A549 (cell line): ENCODE results near the gene RAP1B.

Experiments
- BHLHE40 ChIP-seq: IDR thresholded peaks from 2 replicates; pipeline ENCODE4 v1.6.1; 2012; ENCODE audit warnings: low read depth, low read length, inconsistent platforms
- RAD21 ChIP-seq, 2 experiments: fragments of >200 bp in 1 of 2; sonication (Bioruptor Twin) in 1 of 2; formaldehyde crosslinking in 1 of 2; IDR thresholded peaks in 1 of 2; conservative IDR thresholded peaks in 1 of 2; 2 replicates in 1 of 2; 3 replicates in 1 of 2; pipeline ENCODE4 v1.6.1; 2012 to 2018; ENCODE audit warnings: inconsistent platforms in 1 of 2
- RFX5 ChIP-seq: fragments of 450-650 bp; IDR thresholded peaks from 2 replicates; pipeline ENCODE4 v1.7.1; 2014; ENCODE audit warnings: antibody characterized with exemption, mild to moderate bottlenecking, moderate library complexity
- TF ChIP-seq, protein P1 (sequence below): fragments of >200 bp; sonication (Bioruptor Twin); formaldehyde crosslinking; IDR thresholded peaks from 3 replicates; pipeline ENCODE4 v1.5.1; 2016

DNA sequence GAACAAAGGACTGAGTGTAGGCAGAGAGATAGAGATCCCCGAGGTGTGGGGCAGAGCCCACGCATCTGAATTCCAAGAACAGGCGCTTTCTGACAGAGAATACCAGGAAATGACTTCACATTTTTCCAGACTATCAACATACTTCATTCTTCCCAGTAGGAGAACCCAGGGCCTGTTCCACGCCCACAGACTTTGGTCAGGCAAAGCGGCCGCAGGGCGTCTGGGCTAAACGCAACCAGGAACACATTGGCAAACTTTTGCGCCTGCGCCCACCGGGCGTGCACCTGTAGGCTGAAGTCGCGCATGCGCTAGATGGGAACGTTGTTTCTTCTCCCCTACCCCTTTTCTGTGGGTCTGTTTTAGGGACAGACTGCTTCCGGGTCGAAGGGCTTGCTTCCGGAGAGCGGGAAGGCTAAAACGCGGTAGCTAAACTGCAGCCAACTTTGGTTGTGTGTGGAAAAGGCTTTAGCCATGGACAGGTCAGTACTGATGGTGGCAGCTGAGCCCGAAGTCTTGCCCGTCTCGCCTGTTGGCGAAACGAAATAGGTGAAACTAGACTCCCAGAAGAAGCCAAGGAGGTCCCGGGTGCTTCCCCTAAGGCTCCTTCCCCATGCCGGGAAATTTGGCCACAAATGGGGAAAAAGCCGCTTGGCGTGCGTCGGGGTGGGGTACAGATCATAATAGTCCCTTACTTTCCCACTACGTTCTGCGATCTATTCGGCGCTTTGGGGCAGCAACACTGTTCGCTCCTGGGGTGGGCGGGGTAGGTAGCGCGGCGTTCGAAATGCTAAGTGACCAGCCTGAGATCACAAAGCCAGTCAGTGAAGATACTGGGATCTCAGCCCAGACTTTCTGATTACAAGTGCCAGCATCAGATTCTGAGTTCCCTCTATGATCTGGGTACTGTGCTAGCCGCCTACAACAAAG, 76.2 kb downstream of the RAP1B start, which contains the start of gene NUP107:
- no peak for TF ChIP-seq BHLHE40
- no peak; the same call in 1 of the 2 replicates for TF ChIP-seq RFX5
- TF ChIP-seq, protein P1, sequence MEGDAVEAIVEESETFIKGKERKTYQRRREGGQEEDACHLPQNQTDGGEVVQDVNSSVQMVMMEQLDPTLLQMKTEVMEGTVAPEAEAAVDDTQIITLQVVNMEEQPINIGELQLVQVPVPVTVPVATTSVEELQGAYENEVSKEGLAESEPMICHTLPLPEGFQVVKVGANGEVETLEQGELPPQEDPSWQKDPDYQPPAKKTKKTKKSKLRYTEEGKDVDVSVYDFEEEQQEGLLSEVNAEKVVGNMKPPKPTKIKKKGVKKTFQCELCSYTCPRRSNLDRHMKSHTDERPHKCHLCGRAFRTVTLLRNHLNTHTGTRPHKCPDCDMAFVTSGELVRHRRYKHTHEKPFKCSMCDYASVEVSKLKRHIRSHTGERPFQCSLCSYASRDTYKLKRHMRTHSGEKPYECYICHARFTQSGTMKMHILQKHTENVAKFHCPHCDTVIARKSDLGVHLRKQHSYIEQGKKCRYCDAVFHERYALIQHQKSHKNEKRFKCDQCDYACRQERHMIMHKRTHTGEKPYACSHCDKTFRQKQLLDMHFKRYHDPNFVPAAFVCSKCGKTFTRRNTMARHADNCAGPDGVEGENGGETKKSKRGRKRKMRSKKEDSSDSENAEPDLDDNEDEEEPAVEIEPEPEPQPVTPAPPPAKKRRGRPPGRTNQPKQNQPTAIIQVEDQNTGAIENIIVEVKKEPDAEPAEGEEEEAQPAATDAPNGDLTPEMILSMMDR, result no peak
- peak in 1 of 2 experiments; percentile 3; a peak in 2 of 5 replicates for TF ChIP-seq RAD21 (conservative IDR thresholded peaks at IDR 0.05 in 1 of 2, IDR thresholded peaks at IDR 0.05 in 1 of 2)
